Adipocyte (in vitro differentiated cells): ENCODE data around the gene H1-8.
A peak's percentile ranks its signal among the peaks of the same experiment; 100 is the strongest.

ENCODE experiments used
- DNase-seq: peaks from one replicate; pipeline ENCODE4 v3.0.0-alpha.2; 2015; ENCODE audit warnings: low read depth
- H3K27me3 ChIP-seq: replicated peaks from 2 replicates; pipeline ENCODE4 v1.7.0; 2013; ENCODE audit warnings: mild to moderate bottlenecking, low read length, moderate library complexity; ENCODE audit not compliant: control insufficient read depth, insufficient read depth
- H3K36me3 ChIP-seq: 2 replicates; pipeline ENCODE4 v1.7.0; 2013; ENCODE audit warnings: low read length, mild to moderate bottlenecking, moderate library complexity; ENCODE audit not compliant: control insufficient read depth, insufficient read depth, severe bottlenecking
- H3K4me1 ChIP-seq: 2 replicates; pipeline ENCODE4 v1.7.0; 2013; ENCODE audit warnings: mild to moderate bottlenecking, low read length, moderate library complexity; ENCODE audit not compliant: control insufficient read depth, insufficient read depth
- H3K4me3 ChIP-seq: 2 replicates; pipeline ENCODE4 v1.7.0; 2013; ENCODE audit warnings: mild to moderate bottlenecking, low read length, moderate library complexity
- H3K9ac ChIP-seq: 2 replicates; pipeline ENCODE4 v1.7.0; 2013; ENCODE audit warnings: mild to moderate bottlenecking, low read length, moderate library complexity
- H3K9me3 ChIP-seq: 2 replicates; pipeline ENCODE4 v1.7.0; 2013; ENCODE audit warnings: mild to moderate bottlenecking, low read length, moderate library complexity; ENCODE audit not compliant: control insufficient read depth

Gene H1-8

DNA sequence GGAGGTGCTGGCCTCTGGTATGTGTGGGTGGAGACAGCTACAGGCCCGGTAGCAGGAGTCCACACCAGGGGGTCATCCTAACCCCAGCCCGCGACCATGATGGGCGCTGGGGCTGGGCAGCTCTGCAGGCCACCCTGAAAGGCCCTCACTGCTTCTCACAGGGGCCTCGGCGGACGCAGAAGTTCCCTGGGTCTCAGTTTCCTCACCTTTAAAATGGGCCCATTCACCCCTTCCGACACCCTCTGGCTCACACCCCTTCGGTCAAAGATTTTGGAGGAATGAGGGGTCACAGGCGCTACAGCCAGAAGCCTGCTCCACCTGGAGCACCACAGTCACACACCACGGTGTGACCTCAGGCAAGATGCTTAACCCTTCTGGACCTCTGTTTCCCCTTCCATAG is 55.5 kb downstream of the H1-8 start:
- peaks cover 97% of the 10 kb centered on the region for H3K4me1 ChIP-seq
- peaks cover 9% of the 10 kb centered on the region for H3K36me3 ChIP-seq
- no peaks in the 10 kb centered on the region for H3K27me3 ChIP-seq
- H3K9ac ChIP-seq: peak overlapping the region; percentile 87
- no peak for DNase-seq
- peak overlapping the region; percentile 66 for H3K4me3 ChIP-seq
- H3K9me3 ChIP-seq: no peaks in the 10 kb centered on the region

DNA sequence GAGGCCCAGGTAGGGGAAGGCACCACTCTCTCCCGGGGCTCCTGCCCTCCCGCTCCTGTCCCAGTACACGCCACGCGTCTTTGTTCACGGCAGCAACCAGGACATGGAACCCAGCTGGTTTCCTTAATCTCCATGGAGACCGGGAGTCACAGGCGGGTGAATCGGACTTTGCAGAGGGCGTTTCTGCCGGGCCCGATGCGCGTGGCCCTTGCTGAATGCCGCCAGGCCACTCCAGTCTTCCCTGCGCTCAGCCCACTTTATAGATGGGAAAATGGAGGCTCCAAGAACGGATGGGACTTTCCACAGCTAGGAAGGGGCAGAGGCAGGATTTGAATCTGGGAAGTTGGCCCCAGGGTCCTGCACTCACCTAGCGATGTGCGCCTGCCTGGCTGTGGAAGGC is 56.1 kb downstream of the H1-8 start:
- no peaks in the 10 kb centered on the region for H3K27me3 ChIP-seq
- peak overlapping the region; percentile 87 for H3K9ac ChIP-seq
- H3K4me3 ChIP-seq: peak overlapping the region; percentile 12
- peaks cover 95% of the 10 kb centered on the region for H3K4me1 ChIP-seq
- H3K9me3 ChIP-seq: no peaks in the 10 kb centered on the region
- DNase-seq: no peak
- peaks cover 5% of the 10 kb centered on the region for H3K36me3 ChIP-seq

DNA sequence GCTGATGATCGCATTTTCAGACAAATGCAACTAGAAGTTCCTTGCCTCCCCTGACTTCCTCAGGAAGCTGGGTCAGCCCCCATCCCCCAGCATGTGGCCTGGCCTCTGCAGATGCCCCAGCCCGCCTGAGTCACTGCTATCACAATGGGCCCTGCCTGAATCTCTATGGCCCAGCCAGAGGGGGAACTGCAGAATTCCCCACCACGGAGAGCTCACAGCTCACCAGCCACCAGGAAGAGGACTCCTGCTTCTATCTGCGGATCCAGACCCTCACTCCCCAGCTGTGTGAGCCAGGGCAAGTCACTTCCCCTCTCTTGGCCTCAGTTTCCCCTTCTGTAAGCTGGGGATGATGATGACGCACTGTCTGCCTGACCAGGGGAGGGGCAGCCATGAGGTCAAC is 56.6 kb downstream of the H1-8 start:
- peak; percentile 47 for DNase-seq
- Histone ChIP-seq H3K9ac (peak overlapping the region; percentile 87), H3K4me3 (peak overlapping the region; percentile 46), H3K27me3 (no peaks in the 10 kb centered on the region), H3K4me1 (peaks cover 94% of the 10 kb centered on the region), H3K9me3 (no peaks in the 10 kb centered on the region), H3K36me3 (peaks cover 4% of the 10 kb centered on the region)

DNA sequence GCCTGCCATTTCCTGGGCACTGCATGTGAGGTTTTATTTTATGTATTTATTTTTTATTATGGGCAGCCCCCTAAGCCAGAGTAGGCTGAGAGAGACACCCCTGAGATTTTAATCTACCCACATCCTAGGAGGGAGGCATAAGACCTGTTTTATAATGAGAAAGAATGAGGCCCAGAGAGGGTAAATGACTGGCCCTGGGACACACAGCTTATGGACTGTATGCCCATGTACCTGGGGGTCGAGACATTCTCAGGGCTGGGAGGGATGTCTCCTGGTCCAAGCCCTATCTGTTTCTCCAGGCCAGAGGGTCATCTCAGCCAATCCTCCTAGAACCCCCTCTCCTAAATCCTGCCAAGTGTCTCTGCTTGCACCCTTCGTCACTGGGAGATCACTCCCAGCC is 57.4 kb downstream of the H1-8 start:
- DNase-seq: no peak
- H3K4me3 ChIP-seq: peak overlapping the region; percentile 46
- no peaks in the 10 kb centered on the region for H3K9me3 ChIP-seq
- H3K9ac ChIP-seq: peak overlapping the region; percentile 87
- peaks cover 90% of the 10 kb centered on the region for H3K4me1 ChIP-seq
- H3K36me3 ChIP-seq: peaks cover 4% of the 10 kb centered on the region
- no peaks in the 10 kb centered on the region for H3K27me3 ChIP-seq
